DOHH2 (cell line): ENCODE results near the gene PPP2R5E.

ENCODE experiments used
- EZH2phosphoT487 ChIP-seq: fragments of 200-600 bp; sonication (generic); IDR thresholded peaks from 2 replicates; pipeline ENCODE4 v1.6.1; 2017; ENCODE audit warnings: borderline replicate concordance, mild to moderate bottlenecking, antibody characterized with exemption, low read length, moderate library complexity, mixed read lengths
- TF ChIP-seq, protein P1 (sequence below): fragments of 200-600 bp; sonication (generic); IDR thresholded peaks from one replicate; pipeline ENCODE4 v1.5.1; 2014; ENCODE audit warnings: antibody characterized with exemption, mild to moderate bottlenecking, low read depth, low read length; ENCODE audit not compliant: poor library complexity, severe bottlenecking

DNA sequence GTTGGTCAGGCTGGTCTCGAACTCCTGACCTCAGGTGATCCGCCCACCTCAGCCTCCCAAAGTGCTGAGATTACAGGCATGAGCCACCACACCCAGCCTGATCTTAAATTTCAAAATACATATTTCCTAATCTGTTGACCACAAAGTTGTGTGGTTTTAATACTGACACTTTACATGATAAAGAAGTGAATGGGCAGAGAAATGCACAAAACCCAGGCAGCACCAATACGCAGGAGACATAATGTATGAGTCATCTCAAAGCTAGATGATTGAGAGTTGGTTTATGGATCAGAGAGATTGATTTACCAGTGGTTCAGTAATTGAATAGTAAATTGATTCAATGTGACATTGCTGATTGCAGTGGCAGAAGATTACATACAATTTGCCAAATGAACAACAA lies 19.2 kb upstream of the PPP2R5E start:
- TF ChIP-seq, protein P1, sequence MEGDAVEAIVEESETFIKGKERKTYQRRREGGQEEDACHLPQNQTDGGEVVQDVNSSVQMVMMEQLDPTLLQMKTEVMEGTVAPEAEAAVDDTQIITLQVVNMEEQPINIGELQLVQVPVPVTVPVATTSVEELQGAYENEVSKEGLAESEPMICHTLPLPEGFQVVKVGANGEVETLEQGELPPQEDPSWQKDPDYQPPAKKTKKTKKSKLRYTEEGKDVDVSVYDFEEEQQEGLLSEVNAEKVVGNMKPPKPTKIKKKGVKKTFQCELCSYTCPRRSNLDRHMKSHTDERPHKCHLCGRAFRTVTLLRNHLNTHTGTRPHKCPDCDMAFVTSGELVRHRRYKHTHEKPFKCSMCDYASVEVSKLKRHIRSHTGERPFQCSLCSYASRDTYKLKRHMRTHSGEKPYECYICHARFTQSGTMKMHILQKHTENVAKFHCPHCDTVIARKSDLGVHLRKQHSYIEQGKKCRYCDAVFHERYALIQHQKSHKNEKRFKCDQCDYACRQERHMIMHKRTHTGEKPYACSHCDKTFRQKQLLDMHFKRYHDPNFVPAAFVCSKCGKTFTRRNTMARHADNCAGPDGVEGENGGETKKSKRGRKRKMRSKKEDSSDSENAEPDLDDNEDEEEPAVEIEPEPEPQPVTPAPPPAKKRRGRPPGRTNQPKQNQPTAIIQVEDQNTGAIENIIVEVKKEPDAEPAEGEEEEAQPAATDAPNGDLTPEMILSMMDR = no peak
- no peak for TF ChIP-seq EZH2phosphoT487
